HepG2 (cell line): ENCODE results near the gene NT5C2. TPM values are rescaled to one million over a fixed set of nuclear protein-coding genes. Genes with fewer than 3 reads are reported as not detected.

Experiments
- ATAC-seq: fragments of 200-7000 bp; cut with Tn5 transposase; 3 replicates; pipeline ENCODE4 v1.9.1; 2020; ENCODE audit warnings: mild to moderate bottlenecking, moderate library complexity
- BruUV-seq: library from RNA; stranded (reverse); fragments of 400-500 nt; replicated peaks from 2 replicates; lab custom pipeline; 2021; lab: Mats Ljungman, UMichigan
- CTCF ChIA-PET: fragments of 300-600 bp; formaldehyde crosslinking; extraction: SDS; loops from one replicate; lab custom pipeline; 2021; ENCODE audit warnings: low total read pairs, inconsistent platforms, low intra/inter-chr PET ratio; lab: Yijun Ruan, JAX
- POLR2A ChIA-PET: fragments of 350-600 bp; sonication (Branson Sonifier 250); formaldehyde crosslinking; loops from one replicate; lab custom pipeline; 2020; ENCODE audit warnings: antibody characterized with exemption, inconsistent platforms; lab: Yijun Ruan, JAX
- DNase-seq: peaks from one replicate; pipeline ENCODE4 v3.0.0-alpha.2; 2015; ENCODE audit warnings: low spot score
- FAIRE-seq: peaks from 3 replicates; lab custom pipeline; 2011; peaks lifted over from hg19 to GRCh38; lab: Jason Lieb, UNC
- H2AFZ ChIP-seq: one replicate; pipeline ENCODE4 v1.6.1; 2011; ENCODE audit warnings: low read length, inconsistent platforms
- H3K27ac ChIP-seq: fragments of 300-600 bp; 3 replicates; pipeline ENCODE4 v1.8.0; 2011; ENCODE audit warnings: mixed run types, mild to moderate bottlenecking, mixed read lengths, low read length, inconsistent platforms; ENCODE audit not compliant: insufficient read depth; ENCODE audit errors: extremely low read length
- H3K27me3 ChIP-seq, 2 experiments: fragments of 200-600 bp in 1 of 2; 2 replicates in 1 of 2; 3 replicates in 1 of 2; pipeline versions ENCODE4 v1.6.0 to v1.8.0; 2011; ENCODE audit warnings: low read length in 2 of 2, mild to moderate bottlenecking in 2 of 2, moderate library complexity in 2 of 2, inconsistent platforms in 1 of 2; ENCODE audit not compliant: insufficient read depth in 2 of 2, control insufficient read depth in 1 of 2
- H3K36me3 ChIP-seq, 2 experiments: fragments of 200-600 bp in 1 of 2; replicated peaks in 1 of 2; 2 replicates in 1 of 2; 3 replicates in 1 of 2; pipeline versions ENCODE4 v1.5.1 to v1.8.0; 2011; ENCODE audit warnings: low read length in 2 of 2, inconsistent platforms in 1 of 2; ENCODE audit not compliant: insufficient read depth in 2 of 2, control insufficient read depth in 1 of 2
- H3K4me1 ChIP-seq: 2 replicates; pipeline ENCODE4 v1.5.1; 2012; ENCODE audit warnings: low read length, inconsistent platforms; ENCODE audit not compliant: insufficient read depth
- H3K4me2 ChIP-seq: 2 replicates; pipeline ENCODE4 v1.6.0; 2011; ENCODE audit warnings: low read depth, low read length, inconsistent platforms
- H3K4me3 ChIP-seq, 3 experiments: fragments of 200-600 bp in 1 of 3; sonication (generic), shearing (Covaris generic) in 1 of 3; replicated peaks in 1 of 3; 2 replicates each; pipeline ENCODE4 v1.5.1; 2011 to 2016; ENCODE audit warnings: low read length in 3 of 3, inconsistent platforms in 2 of 3, low read depth in 2 of 3, mild to moderate bottlenecking in 2 of 3, control low read depth in 1 of 3, mixed read lengths in 1 of 3; ENCODE audit not compliant: insufficient read depth in 1 of 3
- H3K79me2 ChIP-seq: one replicate; pipeline ENCODE4 v1.6.1; 2011; ENCODE audit warnings: low read length, inconsistent platforms; ENCODE audit not compliant: insufficient read depth
- H3K9ac ChIP-seq: 2 replicates; pipeline ENCODE4 v1.6.0; 2011; ENCODE audit warnings: mild to moderate bottlenecking, low read depth, low read length, inconsistent platforms; ENCODE audit not compliant: insufficient read depth
- H3K9me3 ChIP-seq: 2 replicates; pipeline ENCODE4 v1.5.1; 2012; ENCODE audit warnings: mild to moderate bottlenecking, low read length
- H4K20me1 ChIP-seq: 2 replicates; pipeline ENCODE4 v1.6.0; 2011; ENCODE audit warnings: inconsistent platforms, mild to moderate bottlenecking, low read length, moderate library complexity; ENCODE audit not compliant: insufficient read depth
- CREB1 ChIP-seq, 2 experiments: fragments of 450-650 bp in 1 of 2; IDR thresholded peaks; 2 replicates each; pipeline ENCODE4 v1.6.1; 2016 to 2017; ENCODE audit warnings: control low read depth in 1 of 2, mild to moderate bottlenecking in 1 of 2, missing compliant biosample characterization in 1 of 2, missing genetic modification characterization in 1 of 2
- FOXJ3 ChIP-seq: sonication (generic); formaldehyde crosslinking; IDR thresholded peaks from 2 replicates; pipeline ENCODE4 v1.4.0; 2020; ENCODE audit warnings: missing genetic modification reagents, mild to moderate bottlenecking, borderline replicate concordance
- MAF1 ChIP-seq: sonication (generic); formaldehyde crosslinking; IDR thresholded peaks from 2 replicates; pipeline ENCODE4 v1.5.0; 2020; ENCODE audit warnings: missing genetic modification reagents, borderline replicate concordance
- NCOR1 ChIP-seq: fragments of 200-600 bp; sonication (generic); IDR thresholded peaks from 2 replicates; pipeline ENCODE4 v1.7.0; 2017; ENCODE audit warnings: antibody characterized with exemption, low read length, borderline replicate concordance
- PHF5A ChIP-seq: IDR thresholded peaks from one replicate; pipeline ENCODE4 v1.6.1; 2018; ENCODE audit warnings: low read depth, missing genetic modification reagents; ENCODE audit not compliant: unreplicated experiment
- THAP11 ChIP-seq: IDR thresholded peaks from 2 replicates; pipeline ENCODE4 v1.6.1; 2016; ENCODE audit warnings: missing biosample characterization, missing genetic modification reagents
- ZNF280B ChIP-seq: sonication (generic); formaldehyde crosslinking; IDR thresholded peaks from 2 replicates; pipeline ENCODE4 v1.5.0; 2020; ENCODE audit warnings: missing genetic modification reagents, mild to moderate bottlenecking, borderline replicate concordance
- ZNF354B ChIP-seq: sonication (generic); formaldehyde crosslinking; IDR thresholded peaks from 2 replicates; pipeline ENCODE4 v1.8.0; 2022; ENCODE audit warnings: mild to moderate bottlenecking, missing genetic modification reagents
- ZNF558 ChIP-seq: sonication (generic); formaldehyde crosslinking; IDR thresholded peaks from 2 replicates; pipeline ENCODE4 v1.9.0; 2022; ENCODE audit warnings: mild to moderate bottlenecking, missing genetic modification reagents, borderline replicate concordance
- ZNF780A ChIP-seq: sonication (generic); formaldehyde crosslinking; IDR thresholded peaks from 2 replicates; pipeline ENCODE4 v1.8.0; 2022; ENCODE audit warnings: mild to moderate bottlenecking, missing genetic modification reagents, moderate library complexity
- WGBS: methylation state at CpG from one replicate; pipeline ENCODE4 v1.1.6; 2017; ENCODE audit warnings: low lambda C conversion rate; 5-methylcytosine and 5-hydroxymethylcytosine counted together
- in situ Hi-C: cut with HindIII; loops from 2 replicates; pipeline ENCODE4 v1.10.0; 2017; ENCODE audit warnings: low pct_unique_long_range_greater_than_20kb; ENCODE audit not compliant: extremely low pct_ligation_motif_present
- intact Hi-C: fragments of 100-400 bp; cut with micrococcal nuclease; formaldehyde crosslinking; loops from one replicate; pipeline ENCODE4 v1.10.0; 2022; ENCODE audit not compliant: unreplicated experiment
- polyA plus RNA-seq, 8 experiments: library from polyadenylated mRNA; depleted of rRNA in 3 of 8; stranded (reverse) in 7 of 8; unstranded in 1 of 8; fragments of >200 nt; fragmentation: Illumina TruSeq in 4 of 8; extraction: Trizol in 4 of 8; gene quantifications; 2 replicates each; pipeline versions ENCODE4 v1.2.1 to v1.2.3, GENCODE V29; 2011 to 2016; ENCODE audit warnings: low read depth in 4 of 8, missing spikeins in 1 of 8, mixed read lengths in 1 of 8; ENCODE audit not compliant: insufficient read depth in 1 of 8
- total RNA-seq, 5 experiments: library from RNA; depleted of rRNA; stranded (reverse); fragments of >200 nt; fragmentation: Illumina TruSeq; extraction: Trizol; gene quantifications; 2 replicates each; pipeline ENCODE4 v1.2.3, GENCODE V29; 2016; ENCODE audit warnings: low read depth in 1 of 5
- TF ChIP-seq, protein P1 (sequence below): IDR thresholded peaks from 2 replicates; pipeline ENCODE4 v1.6.1; 2016; ENCODE audit warnings: low read depth, missing genetic modification reagents, missing compliant biosample characterization
- TF ChIP-seq, protein P2 (sequence below): sonication (generic); formaldehyde crosslinking; IDR thresholded peaks from 2 replicates; pipeline ENCODE4 v1.5.0; 2020; ENCODE audit warnings: missing genetic modification reagents, mild to moderate bottlenecking, borderline replicate concordance

NT5C2 gene
- total and polyA plus RNA-seq, 2 of the 13 experiments (the other 11 are each of a cell fraction or from before 2014, with no cell fraction given): 40.6 to 55.2 TPM

GRCh38 chr10:103047381-103047780 lies 145.7 kb downstream of the NT5C2 start (continued):
- TF ChIP-seq PHF5A (CRISPR knock-in tag): no peak
- TF ChIP-seq, protein P1, sequence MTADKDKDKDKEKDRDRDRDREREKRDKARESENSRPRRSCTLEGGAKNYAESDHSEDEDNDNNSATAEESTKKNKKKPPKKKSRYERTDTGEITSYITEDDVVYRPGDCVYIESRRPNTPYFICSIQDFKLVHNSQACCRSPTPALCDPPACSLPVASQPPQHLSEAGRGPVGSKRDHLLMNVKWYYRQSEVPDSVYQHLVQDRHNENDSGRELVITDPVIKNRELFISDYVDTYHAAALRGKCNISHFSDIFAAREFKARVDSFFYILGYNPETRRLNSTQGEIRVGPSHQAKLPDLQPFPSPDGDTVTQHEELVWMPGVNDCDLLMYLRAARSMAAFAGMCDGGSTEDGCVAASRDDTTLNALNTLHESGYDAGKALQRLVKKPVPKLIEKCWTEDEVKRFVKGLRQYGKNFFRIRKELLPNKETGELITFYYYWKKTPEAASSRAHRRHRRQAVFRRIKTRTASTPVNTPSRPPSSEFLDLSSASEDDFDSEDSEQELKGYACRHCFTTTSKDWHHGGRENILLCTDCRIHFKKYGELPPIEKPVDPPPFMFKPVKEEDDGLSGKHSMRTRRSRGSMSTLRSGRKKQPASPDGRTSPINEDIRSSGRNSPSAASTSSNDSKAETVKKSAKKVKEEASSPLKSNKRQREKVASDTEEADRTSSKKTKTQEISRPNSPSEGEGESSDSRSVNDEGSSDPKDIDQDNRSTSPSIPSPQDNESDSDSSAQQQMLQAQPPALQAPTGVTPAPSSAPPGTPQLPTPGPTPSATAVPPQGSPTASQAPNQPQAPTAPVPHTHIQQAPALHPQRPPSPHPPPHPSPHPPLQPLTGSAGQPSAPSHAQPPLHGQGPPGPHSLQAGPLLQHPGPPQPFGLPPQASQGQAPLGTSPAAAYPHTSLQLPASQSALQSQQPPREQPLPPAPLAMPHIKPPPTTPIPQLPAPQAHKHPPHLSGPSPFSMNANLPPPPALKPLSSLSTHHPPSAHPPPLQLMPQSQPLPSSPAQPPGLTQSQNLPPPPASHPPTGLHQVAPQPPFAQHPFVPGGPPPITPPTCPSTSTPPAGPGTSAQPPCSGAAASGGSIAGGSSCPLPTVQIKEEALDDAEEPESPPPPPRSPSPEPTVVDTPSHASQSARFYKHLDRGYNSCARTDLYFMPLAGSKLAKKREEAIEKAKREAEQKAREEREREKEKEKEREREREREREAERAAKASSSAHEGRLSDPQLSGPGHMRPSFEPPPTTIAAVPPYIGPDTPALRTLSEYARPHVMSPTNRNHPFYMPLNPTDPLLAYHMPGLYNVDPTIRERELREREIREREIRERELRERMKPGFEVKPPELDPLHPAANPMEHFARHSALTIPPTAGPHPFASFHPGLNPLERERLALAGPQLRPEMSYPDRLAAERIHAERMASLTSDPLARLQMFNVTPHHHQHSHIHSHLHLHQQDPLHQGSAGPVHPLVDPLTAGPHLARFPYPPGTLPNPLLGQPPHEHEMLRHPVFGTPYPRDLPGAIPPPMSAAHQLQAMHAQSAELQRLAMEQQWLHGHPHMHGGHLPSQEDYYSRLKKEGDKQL (CRISPR knock-in tag): no peak

GRCh38 chr10:103045961-103046360 lies 147.1 kb downstream of the NT5C2 start:
- no peak for TF ChIP-seq CREB1 (IDR thresholded peaks at IDR 0.05)
- no peak for TF ChIP-seq CREB1 (CRISPR knock-in tag; IDR thresholded peaks at IDR 0.05)
- no peak for TF ChIP-seq FOXJ3 (CRISPR knock-in tag)
- TF ChIP-seq ZNF354B: no peak
- no peak for TF ChIP-seq MAF1 (CRISPR knock-in tag)
- TF ChIP-seq ZNF558 (CRISPR knock-in tag): no peak
- TF ChIP-seq ZNF280B (CRISPR knock-in tag): no peak
- TF ChIP-seq NCOR1: no peak
- TF ChIP-seq THAP11 (CRISPR knock-in tag): no peak
- TF ChIP-seq, protein P2, sequence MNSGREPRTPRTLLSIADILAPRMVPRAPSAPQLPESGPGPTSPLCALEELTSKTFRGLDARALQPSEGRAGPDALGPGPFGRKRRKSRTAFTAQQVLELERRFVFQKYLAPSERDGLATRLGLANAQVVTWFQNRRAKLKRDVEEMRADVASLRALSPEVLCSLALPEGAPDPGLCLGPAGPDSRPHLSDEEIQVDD (CRISPR knock-in tag): no peak
- no peak for TF ChIP-seq ZNF780A (CRISPR knock-in tag)
- Histone ChIP-seq H3K36me3 (no peaks in the 10 kb centered on the region; a peak in 1 of 5 replicates), H2AFZ (no peak overlapping the region), H3K4me2 (no peak overlapping the region), H3K4me3 (no peak overlapping the region), H3K9me3 (no peaks in the 10 kb centered on the region), H3K79me2 (peaks cover 4% of the 10 kb centered on the region), H3K4me1 (peaks cover 27% of the 10 kb centered on the region), H4K20me1 (no peaks in the 10 kb centered on the region), H3K9ac (no peak overlapping the region), H3K27me3 (no peaks in the 10 kb centered on the region), H3K27ac (no peak overlapping the region)
- DNase-seq (no peak), FAIRE-seq (no peak), ATAC-seq (no peak)
- CTCF ChIA-PET: no interaction called here
- POLR2A ChIA-PET: no interaction called here
- 98% methylated on average over 3 of the region's 3 CpGs for WGBS
- in situ Hi-C loops (no loop called here), intact Hi-C loops (no loop called here)
- no TSS peak for BruUV-seq
